Amygdala (tissue), 56 donors: ENCODE data around the gene THSD7B.
"Not testable (repeated sequence)": the region's sequence is repeated elsewhere in the genome, so short reads cannot be mapped to it uniquely, and the experiment has no call there.

ENCODE experiments used
- DNase-seq, 56 donors: peaks; one replicate each; lab custom pipeline; 2025; lab: John Stamatoyannopoulos, UW

Gene THSD7B, protein sequence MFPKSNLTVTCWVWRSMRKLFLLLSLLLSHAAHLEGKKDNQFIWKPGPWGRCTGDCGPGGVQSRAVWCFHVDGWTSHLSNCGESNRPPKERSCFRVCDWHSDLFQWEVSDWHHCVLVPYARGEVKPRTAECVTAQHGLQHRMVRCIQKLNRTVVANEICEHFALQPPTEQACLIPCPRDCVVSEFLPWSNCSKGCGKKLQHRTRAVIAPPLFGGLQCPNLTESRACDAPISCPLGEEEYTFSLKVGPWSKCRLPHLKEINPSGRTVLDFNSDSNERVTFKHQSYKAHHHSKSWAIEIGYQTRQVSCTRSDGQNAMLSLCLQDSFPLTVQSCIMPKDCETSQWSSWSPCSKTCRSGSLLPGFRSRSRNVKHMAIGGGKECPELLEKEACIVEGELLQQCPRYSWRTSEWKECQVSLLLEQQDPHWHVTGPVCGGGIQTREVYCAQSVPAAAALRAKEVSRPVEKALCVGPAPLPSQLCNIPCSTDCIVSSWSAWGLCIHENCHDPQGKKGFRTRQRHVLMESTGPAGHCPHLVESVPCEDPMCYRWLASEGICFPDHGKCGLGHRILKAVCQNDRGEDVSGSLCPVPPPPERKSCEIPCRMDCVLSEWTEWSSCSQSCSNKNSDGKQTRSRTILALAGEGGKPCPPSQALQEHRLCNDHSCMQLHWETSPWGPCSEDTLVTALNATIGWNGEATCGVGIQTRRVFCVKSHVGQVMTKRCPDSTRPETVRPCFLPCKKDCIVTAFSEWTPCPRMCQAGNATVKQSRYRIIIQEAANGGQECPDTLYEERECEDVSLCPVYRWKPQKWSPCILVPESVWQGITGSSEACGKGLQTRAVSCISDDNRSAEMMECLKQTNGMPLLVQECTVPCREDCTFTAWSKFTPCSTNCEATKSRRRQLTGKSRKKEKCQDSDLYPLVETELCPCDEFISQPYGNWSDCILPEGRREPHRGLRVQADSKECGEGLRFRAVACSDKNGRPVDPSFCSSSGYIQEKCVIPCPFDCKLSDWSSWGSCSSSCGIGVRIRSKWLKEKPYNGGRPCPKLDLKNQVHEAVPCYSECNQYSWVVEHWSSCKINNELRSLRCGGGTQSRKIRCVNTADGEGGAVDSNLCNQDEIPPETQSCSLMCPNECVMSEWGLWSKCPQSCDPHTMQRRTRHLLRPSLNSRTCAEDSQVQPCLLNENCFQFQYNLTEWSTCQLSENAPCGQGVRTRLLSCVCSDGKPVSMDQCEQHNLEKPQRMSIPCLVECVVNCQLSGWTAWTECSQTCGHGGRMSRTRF (N-terminal part only)

DNA sequence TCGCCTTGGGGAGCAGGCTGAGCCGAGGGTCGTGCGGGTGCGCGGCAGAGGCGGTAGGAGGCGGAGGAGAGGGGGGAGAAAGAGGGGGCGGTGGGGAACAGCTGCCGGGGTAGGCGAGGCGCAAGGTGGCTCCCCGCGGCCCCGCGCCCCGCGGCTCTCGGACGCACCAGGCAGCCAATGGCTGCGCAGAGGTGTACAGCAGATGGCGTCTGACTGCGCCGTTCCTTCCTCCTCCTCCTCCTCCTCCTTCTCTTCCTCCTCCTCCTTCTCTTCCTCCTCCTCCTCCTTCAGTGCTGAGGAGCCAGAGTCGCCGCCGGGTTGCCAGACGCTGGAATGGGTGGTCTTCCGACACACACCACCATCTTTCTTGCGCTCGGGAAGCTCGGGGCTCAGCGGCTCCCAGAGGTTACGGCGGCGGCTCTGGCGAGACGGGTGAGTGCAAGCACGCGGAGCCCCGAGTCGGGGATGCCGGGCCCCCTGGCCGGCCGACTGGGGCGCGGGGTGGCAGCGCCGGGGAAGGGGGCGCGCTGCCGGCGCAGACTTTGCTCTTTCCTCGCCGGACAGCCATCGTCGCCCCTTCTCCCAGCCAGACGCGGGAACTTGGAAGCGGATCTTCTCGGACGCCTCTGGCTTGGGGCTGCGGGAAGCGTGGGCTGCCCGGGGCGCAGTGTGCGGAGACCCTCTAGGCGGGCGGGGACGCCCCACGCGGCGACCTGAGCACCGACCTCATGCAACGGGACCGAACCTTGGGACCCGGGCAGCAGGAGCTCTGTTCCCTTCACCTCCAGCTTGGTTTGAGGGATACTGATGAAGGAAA is at the start of gene THSD7B:
Gene THSD7B, plus strand, starts transcription at position 290 of the 817 bp plus-strand sequence. CDS start 116,634 bp downstream, outside the sequence.
- DNase-seq, result peak in 1 of 56 donors; percentile 11

DNA sequence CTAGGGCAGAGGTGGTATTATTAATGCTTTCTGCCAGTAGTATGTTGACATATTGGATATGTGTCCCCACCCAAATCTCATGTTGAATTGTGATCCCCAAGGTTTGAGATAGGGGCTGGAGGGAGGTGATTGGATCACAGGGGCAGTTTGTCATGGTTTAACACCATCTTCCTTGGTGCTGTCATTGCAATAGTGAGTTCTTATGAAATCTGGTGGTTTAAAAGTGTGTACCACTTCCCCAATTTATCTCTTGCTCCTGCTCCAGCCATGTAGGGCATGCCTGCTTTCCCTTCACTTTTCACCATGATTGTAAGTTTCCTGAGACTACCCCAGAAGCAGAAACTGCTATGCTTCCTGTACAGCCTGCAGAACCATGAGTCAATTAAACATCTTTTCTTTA is 47.1 kb upstream of the THSD7B start:
- DNase-seq, result no peak

DNA sequence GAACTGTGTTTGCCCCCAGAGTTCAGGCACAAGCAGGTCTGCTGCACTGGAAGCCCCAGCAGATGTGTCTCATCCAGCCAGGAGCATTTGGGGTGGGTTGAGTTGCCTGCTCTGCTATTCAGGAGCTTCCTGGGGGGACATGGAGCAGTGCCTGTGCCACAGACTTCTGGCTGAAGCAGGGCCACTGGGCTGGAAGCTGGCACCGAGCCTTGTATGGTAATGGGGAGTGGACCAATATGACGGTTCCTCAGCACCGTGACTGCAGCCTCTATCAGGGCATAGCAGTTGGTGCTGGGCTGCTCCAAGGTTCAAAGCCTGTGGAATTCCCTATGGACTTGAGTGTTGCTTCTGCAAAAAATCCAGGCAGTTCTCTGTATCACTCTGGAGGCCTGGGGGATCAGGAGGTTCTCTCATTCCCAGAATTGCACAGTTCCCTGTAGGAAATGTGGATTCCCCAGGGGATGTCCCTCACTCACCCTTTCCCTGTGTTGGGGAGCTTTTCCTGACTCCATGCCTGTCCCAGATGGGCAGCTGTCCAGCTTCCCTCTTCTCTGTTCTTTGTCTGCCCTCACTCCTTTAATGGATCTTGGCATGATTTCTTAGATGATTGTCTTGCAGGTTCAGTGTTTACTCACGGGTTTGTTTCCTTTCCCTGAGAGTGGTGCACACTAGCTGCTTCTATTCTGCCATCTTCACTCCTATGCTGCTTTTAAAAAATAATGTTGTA is 37.2 kb upstream of the THSD7B start:
- no peak for DNase-seq

DNA sequence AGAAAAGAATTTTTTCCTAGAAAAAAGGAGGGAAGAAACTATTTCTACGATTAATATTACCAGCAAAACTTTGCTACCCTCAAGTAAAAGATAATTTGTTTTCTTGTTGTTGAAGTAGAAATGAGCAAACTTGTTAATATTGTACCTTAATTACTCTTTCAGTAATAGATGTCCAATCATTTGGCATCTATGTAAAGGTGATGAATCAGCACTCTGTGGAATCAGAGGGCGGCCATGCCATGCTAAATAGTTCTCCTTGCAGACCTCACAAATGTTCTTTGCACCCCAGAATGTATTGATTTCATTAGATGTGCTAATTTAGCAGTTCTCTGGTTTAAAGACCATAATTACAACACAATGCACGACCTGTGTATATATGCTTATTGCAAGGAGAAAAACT is 29.1 kb upstream of the THSD7B start:
- DNase-seq, result no peak

DNA sequence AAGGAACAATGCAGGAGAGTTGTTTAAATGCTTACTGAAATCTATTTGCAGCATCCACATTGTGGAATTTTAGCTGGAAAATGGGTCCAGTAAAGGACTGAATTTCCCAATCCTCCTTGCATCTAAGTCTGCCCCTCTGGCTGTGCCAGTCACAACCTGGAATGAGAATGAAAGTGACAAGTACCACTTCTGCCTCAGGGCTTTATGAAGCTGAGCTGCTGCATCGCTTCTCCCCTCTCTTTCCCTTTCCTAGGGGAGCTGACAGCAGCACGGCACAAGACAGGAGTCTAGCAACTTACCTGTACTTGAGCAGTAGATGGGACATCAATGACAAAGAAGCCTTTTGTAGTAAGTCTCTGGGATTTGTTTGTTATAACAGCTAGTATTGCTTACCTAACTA is 27.3 kb upstream of the THSD7B start:
- no peak for DNase-seq

DNA sequence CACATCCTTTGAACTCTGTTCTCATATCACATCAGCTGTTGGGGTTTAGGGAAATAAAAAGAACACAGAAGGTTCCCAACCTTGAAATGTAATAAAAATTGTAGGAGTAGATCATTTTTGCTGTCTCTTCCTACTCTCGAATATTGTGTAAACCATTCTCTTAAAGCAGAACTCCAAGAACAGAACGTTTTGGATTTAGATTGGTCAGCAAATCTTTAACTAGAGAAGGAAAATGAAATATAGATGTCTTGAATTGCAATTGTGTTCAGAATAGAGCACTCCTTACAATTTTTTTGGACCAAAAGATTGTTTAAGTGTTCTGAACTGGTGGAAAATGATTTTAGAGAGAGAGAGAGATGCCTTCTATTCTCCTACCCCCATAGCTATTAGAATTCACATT is 23.9 kb upstream of the THSD7B start:
- DNase-seq, result no peak

DNA sequence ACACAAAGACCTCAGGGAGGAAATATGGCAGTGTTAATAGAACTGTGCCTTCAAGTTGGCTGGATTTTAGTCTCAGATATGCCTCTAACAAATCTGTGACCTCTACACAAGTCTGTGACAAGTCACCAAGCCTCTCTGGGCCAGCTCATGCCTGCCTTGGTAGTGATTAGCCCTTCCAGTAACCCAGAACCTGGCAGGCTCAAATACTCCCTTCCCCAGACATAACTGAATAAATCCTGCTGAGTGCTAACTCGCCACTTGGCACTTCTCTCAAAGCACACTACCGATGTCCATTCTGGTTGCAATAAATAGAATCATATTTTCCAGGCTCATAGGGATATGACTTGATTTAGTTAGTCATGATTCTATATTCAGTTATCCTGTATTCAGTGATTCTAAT is 15.3 kb upstream of the THSD7B start:
- DNase-seq, result no peak

DNA sequence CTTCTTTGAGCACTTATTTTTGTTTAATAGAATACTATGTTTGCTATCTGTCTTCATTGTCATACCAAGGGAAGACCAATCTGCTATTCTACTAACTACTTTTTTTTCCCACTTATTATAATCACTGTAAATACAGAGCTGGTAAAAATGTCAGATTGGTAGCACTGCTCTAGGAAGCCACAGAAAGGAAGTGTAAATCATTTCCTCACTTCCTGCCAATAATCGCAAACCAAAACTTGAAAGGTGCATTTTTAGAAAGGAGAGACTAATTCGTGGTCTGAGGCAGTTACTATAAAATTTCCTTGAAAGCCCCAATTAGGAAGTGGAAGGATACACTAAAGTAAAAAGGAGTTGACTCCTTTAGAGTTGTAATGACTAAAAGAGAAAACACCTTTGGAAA is 13.9 kb upstream of the THSD7B start:
- DNase-seq, result no peak

DNA sequence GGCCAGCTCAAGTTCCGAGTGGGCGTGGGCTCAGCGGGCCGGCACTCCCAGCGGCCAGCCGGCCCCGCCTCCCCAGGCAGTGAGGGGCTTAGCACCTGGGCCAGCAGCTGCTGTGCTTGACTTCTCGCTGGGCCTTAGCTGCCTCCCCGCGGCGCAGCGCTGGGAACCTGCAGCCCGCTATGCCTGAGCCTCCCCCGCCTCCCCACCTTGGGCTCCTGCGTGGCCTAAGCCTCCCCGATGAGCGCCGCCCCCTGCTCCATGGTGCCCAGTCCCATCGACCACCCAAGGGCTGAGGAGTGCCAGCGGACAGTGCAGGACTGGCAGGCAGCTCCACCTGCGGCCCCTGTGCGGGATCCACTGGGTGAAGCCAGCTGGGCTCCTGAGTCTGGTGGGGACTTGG is 6.8 kb upstream of the THSD7B start:
- not testable (repeated sequence) for DNase-seq

DNA sequence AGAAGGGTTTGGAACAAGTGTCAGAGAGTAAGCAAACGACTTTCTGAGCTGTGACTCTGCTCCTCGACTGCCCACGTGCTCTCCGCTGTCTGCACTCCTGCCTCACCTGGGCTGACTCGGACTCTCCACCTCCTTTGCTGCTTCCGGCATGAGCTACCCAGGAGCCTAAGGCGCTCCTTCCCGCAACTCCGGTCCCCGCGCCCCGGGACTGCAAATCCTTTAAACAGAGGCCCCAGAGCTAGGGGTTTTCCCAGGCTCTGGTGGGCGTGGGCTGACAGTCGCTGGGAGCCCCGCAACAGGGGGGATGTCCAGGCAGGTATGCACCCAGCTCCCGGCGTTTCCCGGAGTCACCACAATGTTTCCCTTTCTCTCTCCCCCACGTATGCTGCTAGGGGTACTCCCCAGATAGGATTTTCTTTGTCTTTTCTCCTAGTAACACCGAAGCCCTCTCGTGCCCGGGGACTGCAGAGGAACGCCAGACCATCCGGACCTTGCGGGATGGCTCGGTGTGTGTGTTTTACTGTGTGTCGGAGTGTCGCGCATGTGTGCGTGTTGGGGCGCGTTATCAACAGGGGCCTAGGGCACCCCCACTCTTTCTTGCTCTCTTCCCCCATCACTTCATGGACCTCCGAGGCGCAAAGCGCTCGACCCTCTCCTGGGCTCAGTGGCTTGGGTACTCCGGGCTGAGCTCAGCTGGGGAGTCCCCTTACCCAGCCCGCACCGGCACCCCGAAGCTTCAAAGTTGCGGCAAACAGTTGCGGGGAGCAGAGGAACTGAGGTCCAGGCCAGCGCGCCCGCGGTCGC is 691 bp upstream of the THSD7B start:
- no peak for DNase-seq

DNA sequence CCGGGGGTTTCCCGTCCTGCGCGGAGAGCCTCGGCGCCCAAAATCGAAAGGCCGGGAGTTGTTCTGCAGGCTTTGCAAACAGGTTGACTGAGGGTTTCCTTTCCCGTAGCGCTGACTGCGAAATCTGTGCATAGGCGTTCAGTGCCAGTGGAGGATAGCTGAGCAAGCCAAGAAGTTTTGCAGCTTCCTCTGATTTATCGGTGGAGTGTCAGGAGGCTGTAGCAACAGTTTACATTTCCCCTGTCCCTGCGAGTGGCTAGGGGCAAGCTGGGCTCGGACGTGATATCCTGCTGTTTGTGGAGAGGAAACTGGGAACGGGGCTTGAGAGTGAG is 694 bp downstream of the THSD7B start:
- peak in 2 of 56 donors; percentile 9 to 12 for DNase-seq

DNA sequence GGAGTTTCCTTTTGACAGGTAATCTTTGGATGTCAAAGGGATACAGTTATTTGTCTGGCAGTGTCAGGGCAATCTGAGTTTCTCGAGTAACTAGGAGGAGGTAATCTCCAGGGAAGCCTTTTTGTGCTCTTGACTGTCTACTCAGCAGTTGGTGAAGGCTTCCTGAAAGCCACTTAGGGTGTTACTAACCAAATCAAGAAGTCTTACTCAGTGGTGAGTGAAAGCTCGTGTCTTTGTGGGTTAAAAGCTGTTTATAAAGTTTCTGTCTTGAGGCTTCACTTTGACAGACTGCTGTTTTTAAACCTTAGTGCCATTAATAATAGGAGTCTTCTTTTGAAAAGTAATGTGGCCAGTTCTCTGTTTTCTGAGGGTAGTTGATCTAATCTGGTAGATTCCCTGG is 1.7 kb downstream of the THSD7B start:
- no peak for DNase-seq

DNA sequence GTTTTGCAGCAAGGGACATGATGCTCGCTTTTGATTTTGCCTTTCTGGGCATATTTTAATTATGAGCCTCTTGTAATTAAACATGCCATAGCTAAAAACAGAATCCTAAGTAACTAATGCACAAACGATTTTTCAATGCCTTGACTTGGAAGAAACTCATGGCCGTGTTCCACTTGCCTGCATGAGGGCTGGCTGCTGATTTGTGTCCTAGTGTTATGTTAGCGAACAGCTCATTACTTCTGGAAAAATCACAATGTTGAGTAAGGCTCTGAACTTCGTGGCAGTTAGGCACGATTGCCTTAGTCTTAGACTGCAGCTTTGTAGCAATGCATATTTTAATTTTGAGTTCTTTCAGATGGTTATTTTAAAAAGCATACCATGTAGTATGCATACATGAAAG is 4.5 kb downstream of the THSD7B start:
- DNase-seq, result no peak

DNA sequence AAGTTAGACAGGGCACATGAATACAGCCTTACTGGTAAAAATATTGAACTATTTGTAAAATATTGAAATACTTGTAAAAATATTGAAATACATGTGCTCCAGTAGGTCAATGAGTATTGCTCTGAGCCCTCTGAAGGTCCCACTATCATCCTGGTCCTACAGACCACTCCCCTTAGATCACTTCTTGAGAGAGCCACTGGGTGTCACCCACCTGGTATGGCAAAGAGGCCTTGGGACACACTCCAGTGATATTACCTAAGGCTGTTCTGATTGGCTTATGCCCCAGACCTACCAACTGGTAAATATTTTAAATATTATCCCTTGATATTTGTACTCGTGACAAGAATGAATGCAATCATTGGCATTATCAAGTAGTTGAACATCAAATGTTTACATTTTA is 5.0 kb downstream of the THSD7B start:
- no peak for DNase-seq

DNA sequence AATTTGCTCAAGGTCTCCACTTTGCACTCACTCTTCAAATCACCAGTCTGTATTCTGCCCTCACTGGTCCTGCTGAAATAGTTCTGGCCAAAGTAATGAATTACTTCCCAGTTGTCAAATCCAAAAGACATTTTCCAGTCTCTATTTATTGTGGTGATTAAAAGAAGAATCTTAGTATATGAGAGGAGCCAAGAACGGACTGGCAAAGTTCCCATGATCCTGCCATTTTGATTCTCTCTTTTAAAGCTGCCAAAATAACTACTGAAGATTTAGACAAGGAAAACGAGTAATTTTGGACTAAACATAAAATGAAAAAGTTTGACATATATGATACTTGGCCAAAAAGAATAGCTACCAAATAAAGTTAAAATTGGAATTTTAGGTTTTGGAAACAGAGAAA is 12.0 kb downstream of the THSD7B start:
- no peak for DNase-seq

DNA sequence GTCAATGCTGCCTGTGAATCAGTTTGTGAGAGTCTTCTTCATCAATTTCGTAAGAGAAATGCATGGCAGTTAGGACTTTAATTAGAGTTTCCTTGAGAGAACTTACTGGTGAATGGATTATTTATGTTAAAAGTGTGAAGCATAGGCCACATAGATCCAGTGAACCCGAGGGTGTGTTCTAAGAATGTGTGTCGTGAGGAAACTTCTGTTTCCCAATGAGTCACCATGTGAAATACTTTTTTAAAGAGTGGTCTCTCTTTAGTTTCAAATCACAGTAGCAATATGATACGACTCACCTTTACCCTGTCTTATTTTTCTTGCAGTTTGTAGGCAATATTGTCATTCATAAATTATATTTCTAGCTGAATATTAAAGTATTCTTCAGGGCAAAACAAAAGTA is 18.5 kb downstream of the THSD7B start:
- no peak for DNase-seq

DNA sequence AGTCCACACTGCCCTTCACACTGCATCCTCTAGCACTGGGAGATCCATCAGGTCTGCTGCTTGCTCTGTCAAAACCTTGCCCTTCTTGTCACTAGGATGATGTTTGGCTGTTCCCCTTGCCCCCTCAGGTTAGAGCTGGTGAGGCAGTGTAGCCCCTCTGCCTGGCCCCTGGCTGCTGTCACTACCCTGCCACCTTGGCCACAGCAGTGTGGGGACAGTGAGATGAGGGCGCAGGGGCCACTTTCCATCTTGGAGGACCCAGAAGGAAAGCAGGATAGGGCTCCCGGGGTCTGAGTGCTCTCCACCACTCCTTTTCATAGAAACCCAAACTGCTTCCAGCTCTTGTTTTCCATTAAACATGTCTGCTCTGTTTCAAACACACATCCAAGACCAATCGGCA is 19.9 kb downstream of the THSD7B start:
- DNase-seq, result no peak

DNA sequence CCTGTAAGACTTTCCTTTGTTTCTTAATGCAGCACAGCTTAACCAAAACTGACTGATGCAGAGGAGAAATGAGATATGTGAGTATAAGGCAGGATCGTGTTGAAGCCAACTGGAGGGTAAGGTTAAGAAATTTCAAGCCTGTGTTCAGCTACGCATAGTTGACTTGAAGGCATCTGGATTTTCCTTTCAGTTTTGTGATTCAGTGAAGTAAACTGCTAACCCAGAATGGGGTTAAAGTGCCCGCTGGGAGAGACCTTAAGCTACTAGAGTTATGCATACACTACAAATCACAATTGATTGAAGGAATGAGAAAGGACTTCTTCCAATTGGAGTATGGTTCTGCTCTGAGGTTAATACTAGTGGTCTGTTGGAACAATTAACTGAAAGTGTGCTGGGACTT is 22.6 kb downstream of the THSD7B start:
- no peak for DNase-seq

DNA sequence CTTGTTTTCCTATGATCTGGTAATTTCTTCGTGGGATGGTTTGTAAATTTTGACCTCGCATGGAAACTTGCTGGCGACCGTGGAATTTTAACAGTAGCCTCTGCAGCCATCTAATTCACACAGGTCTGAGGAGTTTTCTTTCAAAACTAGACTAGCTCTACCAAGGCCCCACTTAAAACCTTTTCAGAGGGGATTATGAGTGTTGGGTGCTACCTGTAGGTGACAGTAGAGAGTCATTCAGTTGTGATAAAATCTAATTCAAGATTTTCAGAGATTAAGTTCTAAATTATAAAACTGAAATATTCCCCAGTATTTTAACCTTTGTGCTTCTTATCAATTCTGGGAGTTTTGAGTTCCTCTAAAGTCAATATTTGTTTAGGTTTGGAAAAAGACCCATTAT is 31.0 kb downstream of the THSD7B start:
- DNase-seq, result no peak
